Mucosa of rectum (tissue), 2 donors: ENCODE results near the gene OR2F2.

Source experiments
- H3K27ac ChIP-seq, 2 donors: one replicate each; pipeline ENCODE4 v1.7.0; 2013; ENCODE audit warnings: inconsistent platforms in 2 of 2, low read depth in 2 of 2, low read length in 2 of 2
- H3K27me3 ChIP-seq, 2 donors: one replicate each; pipeline ENCODE4 v1.7.0; 2013; ENCODE audit warnings: low read length in 2 of 2; ENCODE audit not compliant: control insufficient read depth in 2 of 2, insufficient read depth in 2 of 2
- H3K36me3 ChIP-seq, 2 donors: one replicate each; pipeline ENCODE4 v1.7.0; 2013; ENCODE audit warnings: low read length in 2 of 2; ENCODE audit not compliant: control insufficient read depth in 2 of 2, insufficient read depth in 2 of 2
- H3K4me1 ChIP-seq, 2 donors: one replicate each; pipeline ENCODE4 v1.7.0; 2013; ENCODE audit warnings: low read length in 2 of 2, mild to moderate bottlenecking in 1 of 2; ENCODE audit not compliant: control insufficient read depth in 2 of 2, insufficient read depth in 2 of 2
- H3K4me3 ChIP-seq, 2 donors: one replicate each; pipeline ENCODE4 v1.7.0; 2013; ENCODE audit warnings: low read length in 2 of 2
- H3K9ac ChIP-seq, 2 donors: one replicate each; pipeline ENCODE4 v1.7.0; 2013; ENCODE audit warnings: low read length in 2 of 2, low read depth in 1 of 2, mild to moderate bottlenecking in 1 of 2
- H3K9me3 ChIP-seq, 2 donors: one replicate each; pipeline ENCODE4 v1.7.0; 2013; ENCODE audit warnings: low read length in 2 of 2; ENCODE audit not compliant: control insufficient read depth in 2 of 2
- donor health status: healthy.
- donor health status: Normal muscosa, but diverticular disease.

Gene OR2F2

GRCh38 chr7:143900230-143900766 is 34.7 kb upstream of the OR2F2 start:
- Histone ChIP-seq H3K27ac (peak overlapping the region in 1 of 2 donors; percentile 20), H3K36me3 (no peaks in the 10 kb centered on the region), H3K9ac (peak overlapping the region in 1 of 2 donors; percentile 39), H3K27me3 (no peaks in the 10 kb centered on the region), H3K9me3 (no peaks in the 10 kb centered on the region), H3K4me3 (peak overlapping the region; percentile 39 to 95), H3K4me1 (peaks cover 0 to 7% of the 10 kb centered on the region in 2 donors)

- H3K36me3 ChIP-seq: no peaks in the 10 kb centered on the region
- H3K4me3 ChIP-seq: peak overlapping the region; percentile 76 to 95
- H3K27me3 ChIP-seq: no peaks in the 10 kb centered on the region
- no peaks in the 10 kb centered on the region for H3K9me3 ChIP-seq
- peak overlapping the region; percentile 95 to 98 for H3K27ac ChIP-seq
- H3K9ac ChIP-seq: peak overlapping the region; percentile 86 to 90
- H3K4me1 ChIP-seq: peaks cover 0 to 7% of the 10 kb centered on the region in 2 donors
Observed at GRCh38 chr7:143901332-143901667, 33.7 kb upstream of the OR2F2 start.

- Histone ChIP-seq H3K4me1 (peaks cover 0 to 7% of the 10 kb centered on the region in 2 donors), H3K9ac (peak within 1 kb of the TSS; percentile 86 to 90), H3K27me3 (no peaks in the 10 kb centered on the region), H3K36me3 (no peaks in the 10 kb centered on the region), H3K9me3 (no peaks in the 10 kb centered on the region), H3K27ac (peak within 1 kb of the TSS; percentile 95 to 98), H3K4me3 (peak within 1 kb of the TSS; percentile 76 to 95)
Observed at GRCh38 chr7:143901668-143902331, 33.2 kb upstream of the OR2F2 start, which contains the start of gene TCAF1. Gene TCAF1 (minus strand): TSS chr7:143902176. CDS start chr7:143876608, 25,568 bp downstream.

- no peaks in the 10 kb centered on the region for H3K27me3 ChIP-seq
- H3K4me3 ChIP-seq: peak overlapping the region in 1 of 2 donors; percentile 95
- no peaks in the 10 kb centered on the region for H3K9me3 ChIP-seq
- H3K36me3 ChIP-seq: no peaks in the 10 kb centered on the region
- H3K9ac ChIP-seq: no peak overlapping the region
- H3K4me1 ChIP-seq: peaks cover 0 to 7% of the 10 kb centered on the region in 2 donors
- H3K27ac ChIP-seq: peak overlapping the region; percentile 95 to 98
Observed at GRCh38 chr7:143902332-143902899, 32.6 kb upstream of the OR2F2 start.

- Histone ChIP-seq H3K9ac (no peak overlapping the region), H3K36me3 (no peaks in the 10 kb centered on the region), H3K27ac (no peak overlapping the region), H3K9me3 (no peaks in the 10 kb centered on the region), H3K4me1 (peaks cover 0 to under 1% of the 10 kb centered on the region in 2 donors), H3K4me3 (no peak overlapping the region), H3K27me3 (no peaks in the 10 kb centered on the region)
Observed at GRCh38 chr7:143905509-143905908, 29.5 kb upstream of the OR2F2 start.

- Histone ChIP-seq H3K27ac (no peak overlapping the region), H3K4me3 (no peak overlapping the region), H3K9me3 (no peaks in the 10 kb centered on the region), H3K27me3 (no peaks in the 10 kb centered on the region), H3K36me3 (no peaks in the 10 kb centered on the region), H3K9ac (no peak overlapping the region), H3K4me1 (no peaks in the 10 kb centered on the region)
Observed at GRCh38 chr7:143906151-143906550, 28.9 kb upstream of the OR2F2 start.

- no peak overlapping the region for H3K9ac ChIP-seq
- no peak overlapping the region for H3K4me3 ChIP-seq
- no peak overlapping the region for H3K27ac ChIP-seq
- no peaks in the 10 kb centered on the region for H3K9me3 ChIP-seq
- H3K4me1 ChIP-seq: no peaks in the 10 kb centered on the region
- no peaks in the 10 kb centered on the region for H3K36me3 ChIP-seq
- H3K27me3 ChIP-seq: no peaks in the 10 kb centered on the region
Observed at GRCh38 chr7:143906895-143907294, 28.1 kb upstream of the OR2F2 start.

- no peaks in the 10 kb centered on the region for H3K4me1 ChIP-seq
- H3K36me3 ChIP-seq: no peaks in the 10 kb centered on the region
- H3K4me3 ChIP-seq: no peak overlapping the region
- H3K9me3 ChIP-seq: no peaks in the 10 kb centered on the region
- no peak overlapping the region for H3K9ac ChIP-seq
- no peak overlapping the region for H3K27ac ChIP-seq
- no peaks in the 10 kb centered on the region for H3K27me3 ChIP-seq
Observed at GRCh38 chr7:143908120-143908519, 26.9 kb upstream of the OR2F2 start.

- no peaks in the 10 kb centered on the region for H3K9me3 ChIP-seq
- H3K4me3 ChIP-seq: no peak overlapping the region
- no peaks in the 10 kb centered on the region for H3K36me3 ChIP-seq
- H3K4me1 ChIP-seq: no peaks in the 10 kb centered on the region
- no peak overlapping the region for H3K9ac ChIP-seq
- no peak overlapping the region for H3K27ac ChIP-seq
- no peaks in the 10 kb centered on the region for H3K27me3 ChIP-seq
Observed at GRCh38 chr7:143909863-143910262, 25.2 kb upstream of the OR2F2 start.

GRCh38 chr7:143910473-143911248 is 24.4 kb upstream of the OR2F2 start:
- no peaks in the 10 kb centered on the region for H3K36me3 ChIP-seq
- no peak overlapping the region for H3K4me3 ChIP-seq
- no peak overlapping the region for H3K27ac ChIP-seq
- no peaks in the 10 kb centered on the region for H3K27me3 ChIP-seq
- no peaks in the 10 kb centered on the region for H3K4me1 ChIP-seq
- no peak overlapping the region for H3K9ac ChIP-seq
- H3K9me3 ChIP-seq: no peaks in the 10 kb centered on the region
